Hepatocyte (in vitro differentiated cells): ENCODE data around the gene EEF1E1.

Experiments
- CTCF ChIP-seq: fragments of 200-600 bp; sonication (generic); IDR thresholded peaks from 2 replicates; pipeline ENCODE4 v1.5.1; 2016; ENCODE audit warnings: antibody characterized with exemption, mild to moderate bottlenecking; ENCODE audit not compliant: poor library complexity
- EZH2 ChIP-seq: fragments of 200-600 bp; sonication (generic); IDR thresholded peaks from 2 replicates; pipeline ENCODE4 v1.6.1; 2016; ENCODE audit warnings: antibody characterized with exemption, mild to moderate bottlenecking, borderline replicate concordance
- EZH2phosphoT487 ChIP-seq: fragments of 200-600 bp; sonication (generic); IDR thresholded peaks from one replicate; pipeline ENCODE4 v1.6.1; 2018; ENCODE audit warnings: antibody characterized with exemption, mild to moderate bottlenecking, low read depth, moderate library complexity; ENCODE audit not compliant: unreplicated experiment, severe bottlenecking

GRCh38 chr6:8057263-8057662 lies 45.1 kb downstream of the EEF1E1 start:
- TF ChIP-seq CTCF: no peak
- TF ChIP-seq EZH2: no peak
- no peak for TF ChIP-seq EZH2phosphoT487
